GM04503 (cell line): ENCODE results near the gene FBLN1.
"Not testable (repeated sequence)": the region's sequence is repeated elsewhere in the genome, so short reads cannot be mapped to it uniquely, and the experiment has no call there.

Source experiments
- DNase-seq: peaks from one replicate; pipeline ENCODE4 v3.0.0-alpha.2; 2012; ENCODE audit warnings: low read depth

The FBLN1 gene

DNA sequence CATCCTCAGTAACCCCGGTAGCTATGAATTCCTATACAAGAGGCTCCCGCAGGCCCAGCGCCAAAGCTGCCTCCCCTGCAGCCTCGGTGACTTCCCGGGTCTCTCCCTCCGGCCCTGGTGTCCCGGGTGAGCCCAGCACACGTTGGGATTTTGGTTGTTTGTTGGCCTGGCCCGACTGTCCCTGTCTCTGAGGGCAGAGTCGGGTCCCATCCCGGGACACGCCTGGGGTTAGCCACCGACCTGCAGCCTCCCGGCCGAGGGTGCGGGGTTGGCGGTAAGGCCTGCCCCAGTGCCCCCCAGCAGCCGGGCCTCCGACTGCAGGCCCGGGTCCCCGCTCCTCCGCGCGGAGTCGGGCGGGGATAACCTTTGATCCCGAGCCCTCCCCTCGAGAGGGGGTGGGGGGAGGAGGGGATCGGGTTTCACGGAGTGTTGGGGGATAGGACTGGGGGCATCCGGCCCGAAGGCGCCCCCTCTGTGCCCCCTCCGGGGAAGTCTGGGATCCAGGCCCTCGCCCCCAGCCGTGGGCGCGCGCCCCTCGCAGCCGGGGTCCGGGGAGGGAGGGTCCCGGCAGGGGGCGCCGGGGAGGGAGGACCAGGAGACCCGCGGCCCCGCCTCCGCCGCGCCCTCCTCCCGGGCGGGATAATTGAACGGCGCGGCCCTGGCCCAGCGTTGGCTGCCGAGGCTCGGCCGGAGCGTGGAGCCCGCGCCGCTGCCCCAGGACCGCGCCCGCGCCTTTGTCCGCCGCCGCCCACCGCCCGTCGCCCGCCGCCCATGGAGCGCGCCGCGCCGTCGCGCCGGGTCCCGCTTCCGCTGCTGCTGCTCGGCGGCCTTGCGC, at the start of gene FBLN1:
FBLN1 (plus strand) TSS at position 669 of the 835 bp plus-strand sequence; CDS start at position 772, 103 bp downstream.
- DNase-seq = no peak

DNA sequence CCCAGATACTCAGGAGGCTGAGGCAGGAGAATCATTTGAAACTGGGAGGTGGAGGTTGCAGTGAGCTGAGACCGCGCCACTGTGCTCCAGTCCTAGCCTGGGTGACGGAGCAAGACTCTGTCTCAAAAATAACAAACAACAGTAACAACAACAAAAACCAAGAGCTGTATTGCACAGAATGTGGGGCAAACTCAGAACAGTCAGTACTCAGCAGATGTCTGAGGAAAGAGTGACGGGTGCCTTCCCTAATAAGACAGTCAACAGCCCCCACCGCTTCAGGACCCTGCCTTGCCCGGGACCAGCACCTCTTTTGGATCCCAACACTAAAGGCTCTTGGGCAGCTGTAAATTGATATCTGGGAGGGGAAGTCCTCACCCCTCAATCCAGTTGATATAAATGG, 48.9 kb upstream of the FBLN1 start:
- no peak for DNase-seq

DNA sequence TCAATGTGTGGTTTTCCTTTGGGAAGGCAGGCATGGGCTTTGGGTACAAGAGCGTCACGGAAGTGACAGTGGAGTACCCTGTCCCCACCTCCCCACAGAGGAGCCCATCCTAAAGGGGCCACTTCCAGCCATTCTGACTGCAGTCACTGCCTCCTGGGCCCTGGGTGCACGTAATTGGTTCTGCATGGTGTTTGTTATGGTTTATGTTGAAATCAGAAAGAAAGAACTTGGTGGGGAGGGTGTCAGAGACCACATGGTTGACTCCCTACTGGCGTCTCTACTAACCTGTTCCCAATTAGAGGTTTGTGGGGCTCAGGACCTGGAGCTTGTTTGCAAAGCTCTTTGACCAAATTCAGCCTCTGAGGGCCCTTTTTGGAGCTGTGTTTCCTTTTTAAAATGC, 48.4 kb upstream of the FBLN1 start:
- DNase-seq = peak; percentile 69

DNA sequence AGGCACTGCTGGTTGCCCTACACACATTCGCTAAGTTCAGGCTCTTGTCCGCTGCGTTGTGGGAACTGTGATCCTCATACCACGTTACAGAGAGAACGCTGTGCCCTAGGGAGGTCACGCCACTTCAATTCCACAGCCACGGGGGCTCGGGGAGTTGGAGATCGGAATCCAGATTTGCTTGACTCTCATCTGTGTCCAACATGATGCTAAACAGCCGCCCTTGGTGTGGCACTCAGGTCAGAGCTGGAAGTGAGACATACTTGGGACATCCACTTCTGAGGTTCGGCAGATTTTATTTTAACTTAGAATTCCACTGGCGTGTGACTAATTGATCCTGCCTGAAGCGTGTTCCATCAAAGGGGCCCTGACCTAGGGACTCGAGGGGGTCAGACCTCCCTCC, 47.5 kb upstream of the FBLN1 start:
- DNase-seq = no peak

- no peak for DNase-seq
These were observed 47.1 kb upstream of the FBLN1 start for GRCh38 chr22:45455621-45456020.

- no peak for DNase-seq
These were observed 45.9 kb upstream of the FBLN1 start for GRCh38 chr22:45456811-45457210.

- no peak for DNase-seq
These were observed 44.2 kb upstream of the FBLN1 start for GRCh38 chr22:45458532-45458931.

DNA sequence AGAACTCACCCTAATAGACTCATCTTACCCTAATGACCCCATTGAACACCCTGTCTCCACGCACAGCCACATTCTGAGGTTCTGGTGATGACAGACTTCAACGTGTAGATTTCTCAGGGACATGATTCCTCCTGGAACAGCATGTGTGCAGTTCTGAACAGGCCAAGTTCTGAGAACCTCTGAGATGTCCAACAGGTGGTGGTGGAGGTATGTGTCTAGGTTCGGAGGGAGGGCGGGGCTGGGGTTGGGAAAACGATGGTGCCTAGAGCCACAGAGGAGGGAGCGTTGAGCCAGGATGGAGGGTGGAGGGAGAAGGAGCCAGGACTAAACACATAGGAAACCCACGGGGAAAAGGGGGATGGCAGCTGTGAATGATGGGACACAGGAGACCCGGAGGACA, 43.4 kb upstream of the FBLN1 start:
- no peak for DNase-seq

- DNase-seq = no peak
These were observed 42.2 kb upstream of the FBLN1 start for GRCh38 chr22:45460288-45461109.

GRCh38 chr22:45462034-45462655, 40.5 kb upstream of the FBLN1 start:
- no peak for DNase-seq

DNA sequence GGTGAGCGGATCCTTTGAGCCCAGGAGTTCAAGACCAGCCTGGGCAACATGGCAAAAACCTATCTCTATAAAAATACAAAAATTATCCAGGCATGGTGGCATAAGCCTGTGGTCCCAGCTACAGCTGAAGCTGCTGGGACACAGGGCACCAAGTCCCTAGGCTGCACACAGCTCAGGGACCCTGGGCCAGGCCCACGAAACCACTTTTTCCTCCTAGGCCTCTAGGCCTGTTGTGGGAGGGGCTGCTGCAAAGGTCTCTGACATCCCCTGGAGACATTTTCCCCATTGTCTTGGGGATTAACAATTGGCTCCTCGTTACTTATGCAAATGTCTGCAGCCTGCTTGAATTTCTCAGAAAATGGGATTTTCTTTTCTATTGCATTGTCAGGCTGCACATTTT, 39.0 kb upstream of the FBLN1 start:
- DNase-seq = not testable (repeated sequence)

- DNase-seq = no peak
These were observed 37.0 kb upstream of the FBLN1 start for GRCh38 chr22:45465633-45466032.

DNA sequence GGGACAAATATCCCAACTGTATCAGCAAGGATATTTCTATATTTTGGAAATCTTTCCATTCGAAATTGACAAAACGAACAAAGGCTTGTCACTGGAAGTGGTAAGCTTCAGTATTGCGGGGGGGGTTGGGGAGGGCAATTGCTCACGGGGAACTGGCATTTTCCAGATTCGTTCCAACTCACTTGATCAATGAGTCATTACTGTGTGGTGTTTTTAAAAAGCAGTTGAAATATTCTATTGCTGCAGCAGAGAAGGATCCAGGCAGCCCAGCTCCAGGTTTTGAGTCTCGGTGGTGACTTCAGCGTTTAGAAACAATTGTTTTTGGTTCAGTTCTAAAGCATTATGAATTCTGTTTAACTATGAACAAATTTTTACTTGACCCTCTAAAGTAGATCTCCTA, 33.8 kb upstream of the FBLN1 start:
- DNase-seq = no peak

- DNase-seq = peak; percentile 69
These were observed 33.2 kb upstream of the FBLN1 start for GRCh38 chr22:45469281-45470073.

- no peak for DNase-seq
These were observed 31.8 kb upstream of the FBLN1 start for GRCh38 chr22:45470871-45471270.

DNA sequence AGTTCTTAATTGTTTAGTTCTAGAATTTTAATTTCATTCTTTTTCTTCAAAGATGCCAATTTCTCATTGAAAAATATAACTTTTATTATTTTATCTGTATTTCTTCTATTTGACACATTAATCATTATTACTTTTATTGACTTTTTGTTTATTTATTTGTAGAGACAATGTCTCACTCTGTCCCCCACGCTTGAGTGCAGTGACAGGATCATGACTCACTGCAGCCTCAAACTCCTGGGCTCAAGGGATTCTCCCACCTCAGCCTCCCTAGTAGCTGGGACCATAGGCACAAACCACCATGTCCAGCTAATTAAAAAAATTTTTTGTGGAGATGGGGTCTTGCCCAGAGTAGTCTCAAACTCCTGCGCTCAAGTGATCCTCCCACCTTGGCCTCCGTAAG, 30.3 kb upstream of the FBLN1 start:
- no peak for DNase-seq

- no peak for DNase-seq
These were observed 29.0 kb upstream of the FBLN1 start for GRCh38 chr22:45473626-45474237.

- DNase-seq = no peak
These were observed 27.5 kb upstream of the FBLN1 start for GRCh38 chr22:45475063-45475747.

DNA sequence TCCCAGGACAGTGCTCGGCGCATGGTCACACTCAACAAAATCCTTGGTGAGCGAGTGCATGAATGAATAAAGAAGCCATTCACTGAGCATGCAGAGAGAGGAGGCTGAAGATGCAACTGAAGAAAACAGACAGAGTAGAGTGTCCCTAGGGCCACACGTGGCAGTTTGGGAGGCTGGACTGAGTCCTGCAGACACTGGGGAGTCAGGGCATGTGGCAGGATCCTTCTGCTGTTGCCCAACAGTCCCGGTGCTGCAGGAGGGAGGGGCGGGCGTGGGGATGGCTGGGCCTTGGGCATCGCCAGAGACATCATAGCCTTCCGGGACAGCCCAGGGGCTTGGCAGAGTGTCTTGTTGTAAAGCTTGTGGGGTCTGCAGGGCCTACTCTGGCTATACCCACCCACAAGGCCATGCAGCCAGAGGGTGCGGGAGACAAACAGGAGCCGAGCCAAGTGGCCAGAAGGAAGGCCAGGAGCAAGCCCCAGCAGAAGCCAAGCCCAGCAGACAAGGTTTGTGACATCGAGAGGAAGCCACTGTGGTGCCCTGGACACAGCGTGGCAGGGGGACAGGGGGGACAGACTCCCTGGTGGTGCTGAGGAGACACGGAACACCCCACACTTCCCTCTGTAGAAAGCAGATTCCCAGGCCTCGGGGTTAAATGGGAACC, 26.7 kb upstream of the FBLN1 start:
- DNase-seq = no peak

DNA sequence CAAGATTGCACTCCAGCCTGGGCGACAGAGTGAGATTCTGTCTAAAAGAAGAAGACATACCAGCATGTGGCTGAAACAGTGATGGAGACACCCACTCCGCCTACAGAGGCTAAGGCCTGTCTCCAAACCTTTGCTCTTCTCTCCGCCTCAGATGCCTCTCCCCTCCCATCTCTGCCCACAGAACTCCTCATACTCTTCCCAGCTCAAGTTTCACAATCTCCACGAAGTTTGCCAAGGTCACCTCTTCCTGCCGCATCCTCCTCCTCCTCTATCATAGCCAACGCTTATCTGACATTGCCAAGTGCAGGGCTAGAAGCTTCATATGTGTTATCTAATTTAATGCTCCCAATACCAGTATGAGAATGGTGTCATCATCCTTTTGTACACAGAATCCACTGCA, 25.9 kb upstream of the FBLN1 start:
- no peak for DNase-seq
